ENCODE data around the gene ASTL.

Gene ASTL

DNA sequence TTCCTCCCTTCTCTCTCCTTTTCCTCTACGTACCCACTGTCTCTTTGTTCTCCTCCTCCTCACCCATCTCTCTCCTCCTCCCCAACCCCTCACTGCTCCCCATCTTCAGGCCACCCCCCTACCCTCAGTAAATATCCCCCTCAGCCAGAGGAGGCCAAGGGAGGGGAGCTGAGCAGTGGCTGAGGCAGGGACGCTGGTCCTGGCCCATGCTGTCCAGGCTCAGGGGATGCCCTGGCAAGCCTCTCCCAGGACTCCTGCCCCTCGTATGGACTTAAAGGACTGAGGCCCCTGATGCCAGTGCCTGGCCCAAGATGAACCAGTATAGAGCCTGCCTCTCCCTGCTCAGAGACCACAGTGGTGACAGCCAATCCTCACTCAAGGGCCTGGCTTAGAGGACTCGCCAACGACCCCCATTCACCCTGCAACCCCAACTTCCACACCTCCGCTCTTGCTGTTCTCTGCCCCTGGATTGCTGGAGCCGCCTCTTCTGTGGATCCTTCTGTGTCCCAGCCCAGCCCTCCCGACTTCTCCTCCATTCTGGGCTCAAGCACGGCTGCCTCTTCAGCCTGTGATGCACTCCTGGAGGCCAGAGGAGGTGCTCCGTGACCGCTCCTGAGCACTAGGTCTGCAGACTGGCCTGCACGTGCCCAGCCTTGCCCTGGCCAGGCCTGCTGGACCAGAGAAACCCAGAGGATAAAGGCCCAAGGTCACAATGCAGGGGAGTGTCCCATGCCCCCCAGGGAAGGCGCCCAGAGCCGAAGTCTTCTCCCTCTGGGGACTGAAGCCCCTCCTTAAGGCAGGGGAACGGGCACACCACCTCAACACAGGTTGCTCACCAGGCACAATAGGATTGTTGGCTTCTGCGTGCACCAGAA is 16.4 kb upstream of the ASTL start:
- DNase-seq (ENCODE audit: low read depth) = no peak
- no peak for TF ChIP-seq CTCF (IDR thresholded peaks at IDR 0.05; ENCODE audit: low read depth, low read length, missing control alignments)
- H3K4me3 ChIP-seq (ENCODE audit: low read depth, low read length) = no peak overlapping the region

GRCh38 chr2:96153991-96154431 is 15.7 kb upstream of the ASTL start:
- DNase-seq (ENCODE audit: low read depth) = no peak
- no peak for TF ChIP-seq CTCF (IDR thresholded peaks at IDR 0.05; ENCODE audit: low read depth, low read length, missing control alignments)
- H3K4me3 ChIP-seq (ENCODE audit: low read depth, low read length) = no peak overlapping the region

GRCh38 chr2:96153291-96153713 is 15.0 kb upstream of the ASTL start:
- H3K4me3 ChIP-seq (ENCODE audit: low read depth, low read length) = no peak overlapping the region
- no peak for TF ChIP-seq CTCF (IDR thresholded peaks at IDR 0.05; ENCODE audit: low read depth, low read length, missing control alignments)
- DNase-seq (ENCODE audit: low read depth) = no peak

- no peak for TF ChIP-seq CTCF (IDR thresholded peaks at IDR 0.05; ENCODE audit: low read depth, low read length, missing control alignments)
- DNase-seq (ENCODE audit: low read depth) = no peak
- no peak overlapping the region for H3K4me3 ChIP-seq (ENCODE audit: low read depth, low read length)
Measured at GRCh38 chr2:96152304-96153161, 14.2 kb upstream of the ASTL start.

GRCh38 chr2:96151595-96152303 is 13.4 kb upstream of the ASTL start:
- TF ChIP-seq CTCF (IDR thresholded peaks at IDR 0.05; ENCODE audit: low read depth, low read length, missing control alignments) = no peak
- DNase-seq (ENCODE audit: low read depth) = no peak
- H3K4me3 ChIP-seq (ENCODE audit: low read depth, low read length) = no peak overlapping the region

GRCh38 chr2:96150791-96151594 is 12.7 kb upstream of the ASTL start:
- TF ChIP-seq CTCF (IDR thresholded peaks at IDR 0.05; ENCODE audit: low read depth, low read length, missing control alignments) = no peak
- DNase-seq (ENCODE audit: low read depth) = no peak
- H3K4me3 ChIP-seq (ENCODE audit: low read depth, low read length) = no peak overlapping the region
